C4-2B (cell line): ENCODE measurements around the gene C14orf119.

ENCODE experiments used
- CTCF ChIP-seq: fragments of 450-650 bp; conservative IDR thresholded peaks from 2 replicates; pipeline ENCODE4 v1.5.1; 2017; ENCODE audit warnings: mild to moderate bottlenecking
- ZFX ChIP-seq: fragments of 450-650 bp; IDR thresholded peaks from 2 replicates; pipeline ENCODE4 v1.6.1; 2017

GRCh38 chr14:23129759-23130316 is 34.5 kb downstream of the C14orf119 start:
- TF ChIP-seq CTCF: no peak
- no peak for TF ChIP-seq ZFX
